ENCODE measurements around the gene RPS6KA2. TPM values are rescaled to one million over a fixed set of nuclear protein-coding genes. Genes with fewer than 3 reads are reported as not detected.

RPS6KA2 gene
- total RNA-seq, 1 donor from 2014 or later, result 12.3 TPM

- no peak for DNase-seq (ENCODE audit: low spot score in 2 of 2, unreplicated experiment in 2 of 2)
- TF ChIP-seq CTCF (IDR thresholded peaks at IDR 0.05; ENCODE audit: unreplicated experiment), result no peak
- Mint-ChIP-seq H3K36me3 (peaks cover 13% of the 10 kb centered on the region), H3K4me3 (no peak overlapping the region), H3K9me3 (no peaks in the 10 kb centered on the region), H3K27ac (no peak overlapping the region), H3K27me3 (ENCODE audit: low read depth) (no peaks in the 10 kb centered on the region), H3K4me1 (no peaks in the 10 kb centered on the region)
Observed at GRCh38 chr6:166430269-166430668, 196.8 kb downstream of the RPS6KA2 start.

- H3K9me3 Mint-ChIP-seq, result no peaks in the 10 kb centered on the region
- H3K4me1 Mint-ChIP-seq, result peaks cover 6% of the 10 kb centered on the region
- no peak for DNase-seq (ENCODE audit: low spot score in 2 of 2, unreplicated experiment in 2 of 2)
- no peak overlapping the region for H3K27ac Mint-ChIP-seq
- no peak for TF ChIP-seq CTCF (IDR thresholded peaks at IDR 0.05; ENCODE audit: unreplicated experiment)
- peaks cover 4% of the 10 kb centered on the region for H3K36me3 Mint-ChIP-seq
- no peaks in the 10 kb centered on the region for H3K27me3 Mint-ChIP-seq (ENCODE audit: low read depth)
- no peak overlapping the region for H3K4me3 Mint-ChIP-seq
Observed at GRCh38 chr6:166424431-166424830, 202.6 kb downstream of the RPS6KA2 start.

GRCh38 chr6:166423781-166424180 is 203.3 kb downstream of the RPS6KA2 start:
- Mint-ChIP-seq H3K4me3 (no peak overlapping the region), H3K36me3 (peaks cover 2% of the 10 kb centered on the region), H3K4me1 (peaks cover 6% of the 10 kb centered on the region), H3K27me3 (ENCODE audit: low read depth) (no peaks in the 10 kb centered on the region), H3K9me3 (no peaks in the 10 kb centered on the region), H3K27ac (no peak overlapping the region)
- no peak for TF ChIP-seq CTCF (IDR thresholded peaks at IDR 0.05; ENCODE audit: unreplicated experiment)
- no peak for DNase-seq (ENCODE audit: low spot score in 2 of 2, unreplicated experiment in 2 of 2)

GRCh38 chr6:166423051-166423745 is 203.9 kb downstream of the RPS6KA2 start:
- Mint-ChIP-seq H3K4me1 (peaks cover 6% of the 10 kb centered on the region), H3K9me3 (no peaks in the 10 kb centered on the region), H3K4me3 (no peak overlapping the region), H3K27ac (no peak overlapping the region), H3K27me3 (ENCODE audit: low read depth) (no peaks in the 10 kb centered on the region), H3K36me3 (peaks cover 3% of the 10 kb centered on the region)
- no peak for TF ChIP-seq CTCF (IDR thresholded peaks at IDR 0.05; ENCODE audit: unreplicated experiment)
- no peak for DNase-seq (ENCODE audit: low spot score in 2 of 2, unreplicated experiment in 2 of 2)

GRCh38 chr6:166422201-166422940 is 204.7 kb downstream of the RPS6KA2 start:
- no peaks in the 10 kb centered on the region for H3K9me3 Mint-ChIP-seq
- no peak overlapping the region for H3K4me3 Mint-ChIP-seq
- DNase-seq (ENCODE audit: low spot score in 2 of 2, unreplicated experiment in 2 of 2), result no peak
- H3K36me3 Mint-ChIP-seq, result peaks cover 6% of the 10 kb centered on the region
- peaks cover 6% of the 10 kb centered on the region for H3K4me1 Mint-ChIP-seq
- TF ChIP-seq CTCF (IDR thresholded peaks at IDR 0.05; ENCODE audit: unreplicated experiment), result no peak
- H3K27ac Mint-ChIP-seq, result no peak overlapping the region
- no peaks in the 10 kb centered on the region for H3K27me3 Mint-ChIP-seq (ENCODE audit: low read depth)

Data from mesothelial cell of epicardium (in vitro differentiated cells).